Gastroesophageal sphincter (tissue), 3 donors: Measurements from ENCODE around the gene STK16.

Source experiments
- CTCF ChIP-seq, 4 experiments: fragments of 200-600 bp in 2 of 4; fragments of 450-650 bp in 2 of 4; sonication (generic) in 1 of 4; IDR thresholded peaks; one replicate each; pipeline ENCODE4 v1.5.1; 2017 to 2019; ENCODE audit warnings: antibody characterized with exemption in 4 of 4, mild to moderate bottlenecking in 2 of 4, moderate library complexity in 2 of 4
- POLR2A ChIP-seq, 2 donors: fragments of 450-650 bp; IDR thresholded peaks; one replicate each; pipeline ENCODE4 v1.6.1; 2017; ENCODE audit warnings: antibody characterized with exemption in 2 of 2, mild to moderate bottlenecking in 2 of 2, moderate library complexity in 1 of 2
- POLR2AphosphoS5 ChIP-seq: sonication (generic); formaldehyde crosslinking; IDR thresholded peaks from one replicate; pipeline ENCODE4 v1.6.1; 2017; ENCODE audit warnings: antibody characterized with exemption

- TF ChIP-seq CTCF (IDR thresholded peaks at IDR 0.05) (no peak), POLR2A (IDR thresholded peaks at IDR 0.05) (no peak), POLR2AphosphoS5 (no peak)
Measured at GRCh38 chr2:219291394-219291793, 46.1 kb downstream of the STK16 start.
